ENCODE results near the gene TEAD1. TPM values are rescaled to one million over a fixed set of nuclear protein-coding genes. Genes with fewer than 3 reads are reported as not detected.

Gene TEAD1
- total RNA-seq, result 150 and 289 TPM in 2 replicates

DNA sequence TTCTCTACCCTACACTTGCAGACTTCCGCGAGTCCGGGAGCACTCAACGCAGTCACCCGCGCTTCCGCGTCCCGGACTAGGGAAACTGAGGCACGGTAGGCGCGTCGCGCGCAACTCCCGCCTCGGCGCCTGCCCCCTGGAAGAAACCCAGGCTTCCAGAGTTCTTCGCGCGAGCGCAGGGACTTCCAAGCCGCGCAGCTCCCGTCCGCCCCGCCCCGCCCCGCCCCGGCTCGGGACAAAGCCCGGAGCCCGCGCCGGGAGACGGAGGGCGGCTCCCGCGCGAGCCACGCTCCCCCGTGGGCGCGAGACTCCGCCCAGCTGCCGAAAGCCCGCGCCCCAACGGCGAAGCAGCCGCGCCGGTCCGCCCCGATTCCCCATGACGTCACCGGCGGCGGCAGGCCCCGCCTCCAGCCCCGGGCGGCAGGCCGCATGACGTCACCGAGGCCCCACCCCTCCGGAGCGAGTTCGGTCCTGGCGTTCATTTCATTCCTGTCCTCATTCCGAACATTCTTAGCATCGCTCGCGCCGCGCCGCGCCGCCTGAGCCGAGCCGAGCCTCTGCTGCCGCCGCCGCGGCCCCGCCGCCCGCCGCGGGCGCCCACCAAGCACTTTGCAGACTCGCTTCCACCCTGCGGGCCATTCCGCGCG is at the start of gene TEAD1:
TEAD1 (plus strand) TSS at position 498 of the 647 bp plus-strand sequence.

Small RNAs within 50 kb of the gene (small RNA-seq; reads per million reads assigned to genes)
- gene RF00424, result 0.09 reads per million
